Ishikawa (cell line): Measurements from ENCODE around the gene GRHPR.

ENCODE experiments used
- CREB1 ChIP-seq: IDR thresholded peaks from 2 replicates; pipeline ENCODE4 v1.6.1; 2012; ENCODE audit warnings: low read depth
- EP300 ChIP-seq: IDR thresholded peaks from 2 replicates; pipeline ENCODE4 v1.6.1; 2012; ENCODE audit warnings: borderline replicate concordance
- NFIC ChIP-seq: IDR thresholded peaks from 2 replicates; pipeline ENCODE4 v1.6.1; 2012
- RAD21 ChIP-seq: IDR thresholded peaks from 2 replicates; pipeline ENCODE4 v1.6.1; 2012; ENCODE audit warnings: low read depth
- TCF12 ChIP-seq: IDR thresholded peaks from 2 replicates; pipeline ENCODE4 v1.6.1; 2012; ENCODE audit warnings: low read depth
- TEAD4 ChIP-seq: IDR thresholded peaks from 2 replicates; pipeline ENCODE4 v1.6.1; 2012
- YY1 ChIP-seq: IDR thresholded peaks from 2 replicates; pipeline ENCODE4 v1.6.1; 2012; ENCODE audit warnings: low read depth
- TF ChIP-seq, protein P1 (sequence below): IDR thresholded peaks from 2 replicates; pipeline ENCODE4 v1.6.1; 2012
- TF ChIP-seq, protein P2 (sequence below): IDR thresholded peaks from 2 replicates; pipeline ENCODE4 v1.6.1; 2012; ENCODE audit warnings: low read depth, mild to moderate bottlenecking
- TF ChIP-seq, protein P3 (sequence below): IDR thresholded peaks from 2 replicates; pipeline ENCODE4 v1.6.1; 2012

- no peak for TF ChIP-seq TCF12
- no peak for TF ChIP-seq YY1
- no peak for TF ChIP-seq RAD21
- no peak for TF ChIP-seq NFIC
- TF ChIP-seq, protein P1, sequence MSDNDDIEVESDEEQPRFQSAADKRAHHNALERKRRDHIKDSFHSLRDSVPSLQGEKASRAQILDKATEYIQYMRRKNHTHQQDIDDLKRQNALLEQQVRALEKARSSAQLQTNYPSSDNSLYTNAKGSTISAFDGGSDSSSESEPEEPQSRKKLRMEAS, result no peak
- TF ChIP-seq TEAD4, result no peak
- TF ChIP-seq, protein P2, sequence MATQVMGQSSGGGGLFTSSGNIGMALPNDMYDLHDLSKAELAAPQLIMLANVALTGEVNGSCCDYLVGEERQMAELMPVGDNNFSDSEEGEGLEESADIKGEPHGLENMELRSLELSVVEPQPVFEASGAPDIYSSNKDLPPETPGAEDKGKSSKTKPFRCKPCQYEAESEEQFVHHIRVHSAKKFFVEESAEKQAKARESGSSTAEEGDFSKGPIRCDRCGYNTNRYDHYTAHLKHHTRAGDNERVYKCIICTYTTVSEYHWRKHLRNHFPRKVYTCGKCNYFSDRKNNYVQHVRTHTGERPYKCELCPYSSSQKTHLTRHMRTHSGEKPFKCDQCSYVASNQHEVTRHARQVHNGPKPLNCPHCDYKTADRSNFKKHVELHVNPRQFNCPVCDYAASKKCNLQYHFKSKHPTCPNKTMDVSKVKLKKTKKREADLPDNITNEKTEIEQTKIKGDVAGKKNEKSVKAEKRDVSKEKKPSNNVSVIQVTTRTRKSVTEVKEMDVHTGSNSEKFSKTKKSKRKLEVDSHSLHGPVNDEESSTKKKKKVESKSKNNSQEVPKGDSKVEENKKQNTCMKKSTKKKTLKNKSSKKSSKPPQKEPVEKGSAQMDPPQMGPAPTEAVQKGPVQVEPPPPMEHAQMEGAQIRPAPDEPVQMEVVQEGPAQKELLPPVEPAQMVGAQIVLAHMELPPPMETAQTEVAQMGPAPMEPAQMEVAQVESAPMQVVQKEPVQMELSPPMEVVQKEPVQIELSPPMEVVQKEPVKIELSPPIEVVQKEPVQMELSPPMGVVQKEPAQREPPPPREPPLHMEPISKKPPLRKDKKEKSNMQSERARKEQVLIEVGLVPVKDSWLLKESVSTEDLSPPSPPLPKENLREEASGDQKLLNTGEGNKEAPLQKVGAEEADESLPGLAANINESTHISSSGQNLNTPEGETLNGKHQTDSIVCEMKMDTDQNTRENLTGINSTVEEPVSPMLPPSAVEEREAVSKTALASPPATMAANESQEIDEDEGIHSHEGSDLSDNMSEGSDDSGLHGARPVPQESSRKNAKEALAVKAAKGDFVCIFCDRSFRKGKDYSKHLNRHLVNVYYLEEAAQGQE, result no peak
- no peak for TF ChIP-seq CREB1
- TF ChIP-seq EP300, result no peak
- TF ChIP-seq, protein P3, sequence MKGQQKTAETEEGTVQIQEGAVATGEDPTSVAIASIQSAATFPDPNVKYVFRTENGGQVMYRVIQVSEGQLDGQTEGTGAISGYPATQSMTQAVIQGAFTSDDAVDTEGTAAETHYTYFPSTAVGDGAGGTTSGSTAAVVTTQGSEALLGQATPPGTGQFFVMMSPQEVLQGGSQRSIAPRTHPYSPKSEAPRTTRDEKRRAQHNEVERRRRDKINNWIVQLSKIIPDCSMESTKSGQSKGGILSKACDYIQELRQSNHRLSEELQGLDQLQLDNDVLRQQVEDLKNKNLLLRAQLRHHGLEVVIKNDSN, result no peak
Observed at GRCh38 chr9:37382161-37382981, 40.1 kb upstream of the GRHPR start.
